Measurements from ENCODE around the gene PHLPP1.
"Not testable (repeated sequence)": the region's sequence is repeated elsewhere in the genome, so short reads cannot be mapped to it uniquely, and the experiment has no call there.

PHLPP1 gene

GRCh38 chr18:62799977-62800376 lies 84.6 kb downstream of the PHLPP1 start:
- Histone ChIP-seq H3K9me3 (ENCODE audit: control insufficient read depth in 1 of 2, low read length in 2 of 2) (no peaks in the 10 kb centered on the region), H3K4me1 (ENCODE audit: control insufficient read depth in 1 of 2, insufficient read depth in 2 of 2, low read length in 2 of 2) (peaks cover 0 to 11% of the 10 kb centered on the region in 2 donors), H3K27me3 (ENCODE audit: control insufficient read depth in 1 of 2, insufficient read depth in 2 of 2, low read length in 2 of 2) (no peaks in the 10 kb centered on the region), H3K9ac (ENCODE audit: low read depth in 1 of 2, low read length in 2 of 2) (no peak overlapping the region), H3K4me3 (ENCODE audit: low read depth in 1 of 2, low read length in 2 of 2) (no peak overlapping the region), H3K36me3 (ENCODE audit: control insufficient read depth in 1 of 2, insufficient read depth in 2 of 2, low read length in 2 of 2) (no peaks in the 10 kb centered on the region), H3K27ac (ENCODE audit: low read depth, low read length) (no peak overlapping the region)

GRCh38 chr18:62802523-62802922 lies 87.2 kb downstream of the PHLPP1 start:
- H3K9me3 ChIP-seq (ENCODE audit: control insufficient read depth in 1 of 2, low read length in 2 of 2), result no peaks in the 10 kb centered on the region
- no peaks in the 10 kb centered on the region for H3K36me3 ChIP-seq (ENCODE audit: control insufficient read depth in 1 of 2, insufficient read depth in 2 of 2, low read length in 2 of 2)
- no peak overlapping the region for H3K9ac ChIP-seq (ENCODE audit: low read depth in 1 of 2, low read length in 2 of 2)
- H3K4me3 ChIP-seq (ENCODE audit: low read depth in 1 of 2, low read length in 2 of 2), result no peak overlapping the region
- H3K27ac ChIP-seq (ENCODE audit: low read depth, low read length), result no peak overlapping the region
- no peaks in the 10 kb centered on the region for H3K4me1 ChIP-seq (ENCODE audit: control insufficient read depth in 1 of 2, insufficient read depth in 2 of 2, low read length in 2 of 2)
- H3K27me3 ChIP-seq (ENCODE audit: control insufficient read depth in 1 of 2, insufficient read depth in 2 of 2, low read length in 2 of 2), result no peaks in the 10 kb centered on the region

- peaks cover 0 to 9% of the 10 kb centered on the region in 2 donors for H3K4me1 ChIP-seq (ENCODE audit: control insufficient read depth in 1 of 2, insufficient read depth in 2 of 2, low read length in 2 of 2)
- H3K4me3 ChIP-seq (ENCODE audit: low read depth in 1 of 2, low read length in 2 of 2), result no peak overlapping the region
- H3K9ac ChIP-seq (ENCODE audit: low read depth in 1 of 2, low read length in 2 of 2), result no peak overlapping the region
- no peak overlapping the region for H3K27ac ChIP-seq (ENCODE audit: low read depth, low read length)
- no peaks in the 10 kb centered on the region for H3K9me3 ChIP-seq (ENCODE audit: control insufficient read depth in 1 of 2, low read length in 2 of 2)
- no peaks in the 10 kb centered on the region for H3K36me3 ChIP-seq (ENCODE audit: control insufficient read depth in 1 of 2, insufficient read depth in 2 of 2, low read length in 2 of 2)
- no peaks in the 10 kb centered on the region for H3K27me3 ChIP-seq (ENCODE audit: control insufficient read depth in 1 of 2, insufficient read depth in 2 of 2, low read length in 2 of 2)
These were observed 92.1 kb downstream of the PHLPP1 start for GRCh38 chr18:62807396-62807795.

GRCh38 chr18:62808123-62808522 lies 92.8 kb downstream of the PHLPP1 start:
- Histone ChIP-seq H3K4me1 (ENCODE audit: control insufficient read depth in 1 of 2, insufficient read depth in 2 of 2, low read length in 2 of 2) (peaks cover 0 to 10% of the 10 kb centered on the region in 2 donors), H3K9me3 (ENCODE audit: control insufficient read depth in 1 of 2, low read length in 2 of 2) (no peaks in the 10 kb centered on the region), H3K27ac (ENCODE audit: low read depth, low read length) (no peak overlapping the region), H3K27me3 (ENCODE audit: control insufficient read depth in 1 of 2, insufficient read depth in 2 of 2, low read length in 2 of 2) (no peaks in the 10 kb centered on the region), H3K4me3 (ENCODE audit: low read depth in 1 of 2, low read length in 2 of 2) (no peak overlapping the region), H3K9ac (ENCODE audit: low read depth in 1 of 2, low read length in 2 of 2) (no peak overlapping the region), H3K36me3 (ENCODE audit: control insufficient read depth in 1 of 2, insufficient read depth in 2 of 2, low read length in 2 of 2) (no peaks in the 10 kb centered on the region)

GRCh38 chr18:62809445-62809844 lies 94.1 kb downstream of the PHLPP1 start:
- H3K27ac ChIP-seq (ENCODE audit: low read depth, low read length); H3K4me3 ChIP-seq (ENCODE audit: low read depth in 1 of 2, low read length in 2 of 2); H3K36me3 ChIP-seq (ENCODE audit: control insufficient read depth in 1 of 2, insufficient read depth in 2 of 2, low read length in 2 of 2); H3K9me3 ChIP-seq (ENCODE audit: control insufficient read depth in 1 of 2, low read length in 2 of 2); H3K9ac ChIP-seq (ENCODE audit: low read depth in 1 of 2, low read length in 2 of 2); H3K27me3 ChIP-seq (ENCODE audit: control insufficient read depth in 1 of 2, insufficient read depth in 2 of 2, low read length in 2 of 2): not testable (repeated sequence)
- peaks cover 0 to 15% of the 10 kb centered on the region in 2 donors for H3K4me1 ChIP-seq (ENCODE audit: control insufficient read depth in 1 of 2, insufficient read depth in 2 of 2, low read length in 2 of 2)

- H3K27ac ChIP-seq (ENCODE audit: low read depth, low read length), result no peak overlapping the region
- no peak overlapping the region for H3K9ac ChIP-seq (ENCODE audit: low read depth in 1 of 2, low read length in 2 of 2)
- no peaks in the 10 kb centered on the region for H3K27me3 ChIP-seq (ENCODE audit: control insufficient read depth in 1 of 2, insufficient read depth in 2 of 2, low read length in 2 of 2)
- peaks cover 3 to 17% of the 10 kb centered on the region in 2 donors for H3K4me1 ChIP-seq (ENCODE audit: control insufficient read depth in 1 of 2, insufficient read depth in 2 of 2, low read length in 2 of 2)
- no peaks in the 10 kb centered on the region for H3K36me3 ChIP-seq (ENCODE audit: control insufficient read depth in 1 of 2, insufficient read depth in 2 of 2, low read length in 2 of 2)
- no peaks in the 10 kb centered on the region for H3K9me3 ChIP-seq (ENCODE audit: control insufficient read depth in 1 of 2, low read length in 2 of 2)
- H3K4me3 ChIP-seq (ENCODE audit: low read depth in 1 of 2, low read length in 2 of 2), result no peak overlapping the region
These were observed 94.6 kb downstream of the PHLPP1 start for GRCh38 chr18:62809900-62810299.

GRCh38 chr18:62810682-62811081 lies 95.3 kb downstream of the PHLPP1 start:
- Histone ChIP-seq H3K4me3 (ENCODE audit: low read depth in 1 of 2, low read length in 2 of 2) (no peak overlapping the region), H3K9me3 (ENCODE audit: control insufficient read depth in 1 of 2, low read length in 2 of 2) (no peaks in the 10 kb centered on the region), H3K27me3 (ENCODE audit: control insufficient read depth in 1 of 2, insufficient read depth in 2 of 2, low read length in 2 of 2) (no peaks in the 10 kb centered on the region), H3K36me3 (ENCODE audit: control insufficient read depth in 1 of 2, insufficient read depth in 2 of 2, low read length in 2 of 2) (no peaks in the 10 kb centered on the region), H3K9ac (ENCODE audit: low read depth in 1 of 2, low read length in 2 of 2) (no peak overlapping the region), H3K27ac (ENCODE audit: low read depth, low read length) (no peak overlapping the region), H3K4me1 (ENCODE audit: control insufficient read depth in 1 of 2, insufficient read depth in 2 of 2, low read length in 2 of 2) (peaks cover 3 to 17% of the 10 kb centered on the region in 2 donors)

- Histone ChIP-seq H3K9me3 (ENCODE audit: control insufficient read depth in 1 of 2, low read length in 2 of 2) (no peaks in the 10 kb centered on the region), H3K4me3 (ENCODE audit: low read depth in 1 of 2, low read length in 2 of 2) (no peak overlapping the region), H3K4me1 (ENCODE audit: control insufficient read depth in 1 of 2, insufficient read depth in 2 of 2, low read length in 2 of 2) (peaks cover 3 to 17% of the 10 kb centered on the region in 2 donors), H3K27ac (ENCODE audit: low read depth, low read length) (no peak overlapping the region), H3K9ac (ENCODE audit: low read depth in 1 of 2, low read length in 2 of 2) (no peak overlapping the region), H3K36me3 (ENCODE audit: control insufficient read depth in 1 of 2, insufficient read depth in 2 of 2, low read length in 2 of 2) (no peaks in the 10 kb centered on the region), H3K27me3 (ENCODE audit: control insufficient read depth in 1 of 2, insufficient read depth in 2 of 2, low read length in 2 of 2) (no peaks in the 10 kb centered on the region)
These were observed 96.3 kb downstream of the PHLPP1 start for GRCh38 chr18:62811674-62812073.

GRCh38 chr18:62812242-62812641 lies 96.9 kb downstream of the PHLPP1 start:
- Histone ChIP-seq H3K4me3 (ENCODE audit: low read depth in 1 of 2, low read length in 2 of 2) (no peak overlapping the region), H3K9me3 (ENCODE audit: control insufficient read depth in 1 of 2, low read length in 2 of 2) (no peaks in the 10 kb centered on the region), H3K4me1 (ENCODE audit: control insufficient read depth in 1 of 2, insufficient read depth in 2 of 2, low read length in 2 of 2) (peaks cover 3 to 17% of the 10 kb centered on the region in 2 donors), H3K9ac (ENCODE audit: low read depth in 1 of 2, low read length in 2 of 2) (no peak overlapping the region), H3K27me3 (ENCODE audit: control insufficient read depth in 1 of 2, insufficient read depth in 2 of 2, low read length in 2 of 2) (no peaks in the 10 kb centered on the region), H3K36me3 (ENCODE audit: control insufficient read depth in 1 of 2, insufficient read depth in 2 of 2, low read length in 2 of 2) (no peaks in the 10 kb centered on the region), H3K27ac (ENCODE audit: low read depth, low read length) (no peak overlapping the region)

GRCh38 chr18:62812876-62813275 lies 97.5 kb downstream of the PHLPP1 start:
- H3K27me3 ChIP-seq (ENCODE audit: control insufficient read depth in 1 of 2, insufficient read depth in 2 of 2, low read length in 2 of 2), result no peaks in the 10 kb centered on the region
- no peak overlapping the region for H3K27ac ChIP-seq (ENCODE audit: low read depth, low read length)
- H3K4me1 ChIP-seq (ENCODE audit: control insufficient read depth in 1 of 2, insufficient read depth in 2 of 2, low read length in 2 of 2), result peaks cover 3 to 17% of the 10 kb centered on the region in 2 donors
- no peak overlapping the region for H3K4me3 ChIP-seq (ENCODE audit: low read depth in 1 of 2, low read length in 2 of 2)
- no peaks in the 10 kb centered on the region for H3K9me3 ChIP-seq (ENCODE audit: control insufficient read depth in 1 of 2, low read length in 2 of 2)
- no peaks in the 10 kb centered on the region for H3K36me3 ChIP-seq (ENCODE audit: control insufficient read depth in 1 of 2, insufficient read depth in 2 of 2, low read length in 2 of 2)
- H3K9ac ChIP-seq (ENCODE audit: low read depth in 1 of 2, low read length in 2 of 2), result no peak overlapping the region

Data from duodenal mucosa (tissue), 2 donors.